HUDEP-2 (cell line): ENCODE data around the gene BIN1.
A peak's percentile ranks its signal among the peaks of the same experiment; 100 is the strongest.

Experiments used
- DNase-seq, 76 experiments: peaks; one replicate each; lab custom pipeline; 2025; ENCODE audit not compliant: unreplicated experiment in 76 of 76; lab: John Stamatoyannopoulos, UW

The BIN1 gene

GRCh38 chr2:127078666-127079270, 28.2 kb downstream of the BIN1 start:
- DNase-seq, result no peak

GRCh38 chr2:127078028-127078427, 28.9 kb downstream of the BIN1 start:
- DNase-seq, result no peak

- DNase-seq, result no peak
Observed at GRCh38 chr2:127076924-127077323, 30.0 kb downstream of the BIN1 start.

- DNase-seq, result no peak
Observed at GRCh38 chr2:127076290-127076689, 30.7 kb downstream of the BIN1 start.

GRCh38 chr2:127075821-127076220, 31.1 kb downstream of the BIN1 start:
- DNase-seq, result no peak

- no peak for DNase-seq
Observed at GRCh38 chr2:127074936-127075335, 32.0 kb downstream of the BIN1 start.

- no peak for DNase-seq
Observed at GRCh38 chr2:127074358-127074757, 32.6 kb downstream of the BIN1 start.

- DNase-seq, result no peak
Observed at GRCh38 chr2:127072970-127073369, 34.0 kb downstream of the BIN1 start.

GRCh38 chr2:127072396-127072795, 34.6 kb downstream of the BIN1 start:
- no peak for DNase-seq

- DNase-seq, result no peak
Observed at GRCh38 chr2:127071901-127072328, 35.0 kb downstream of the BIN1 start.

GRCh38 chr2:127070221-127070620, 36.7 kb downstream of the BIN1 start:
- no peak for DNase-seq

- no peak for DNase-seq
Observed at GRCh38 chr2:127069536-127069935, 37.4 kb downstream of the BIN1 start.

- no peak for DNase-seq
Observed at GRCh38 chr2:127069003-127069402, 38.0 kb downstream of the BIN1 start.

- DNase-seq, result no peak
Observed at GRCh38 chr2:127068351-127068741, 38.6 kb downstream of the BIN1 start.

GRCh38 chr2:127067620-127068350, 39.2 kb downstream of the BIN1 start:
- DNase-seq, result peak in 55 of 76 experiments; percentile 8 to 71 (median 31)

GRCh38 chr2:127066942-127067341, 40.0 kb downstream of the BIN1 start:
- no peak for DNase-seq

- no peak for DNase-seq
Observed at GRCh38 chr2:127065940-127066318, 41.0 kb downstream of the BIN1 start.

- no peak for DNase-seq
Observed at GRCh38 chr2:127065299-127065939, 41.5 kb downstream of the BIN1 start.

- DNase-seq, result peak in 71 of 76 experiments; percentile 12 to 84 (median 63)
Observed at GRCh38 chr2:127064642-127065250, 42.2 kb downstream of the BIN1 start.

GRCh38 chr2:127063701-127064590, 43.0 kb downstream of the BIN1 start:
- DNase-seq, result no peak
